ENCODE results near the gene CA4. TPM values are rescaled to one million over a fixed set of nuclear protein-coding genes. Genes with fewer than 3 reads are reported as not detected.

The CA4 gene
- polyA plus RNA-seq, 2 of the 4 experiments (the other 2 are of a cell fraction): 0.06 TPM; not detected in 1

GRCh38 chr17:60168654-60169053, 18.9 kb downstream of the CA4 start:
- Histone ChIP-seq H3K27ac (0 out of 6 replicates have a peak overlapping the region, but pooled peaks of 1 of the 2 experiments have one; percentile 9), H3K4me2 (no peak overlapping the region), H3K4me1 (peaks cover 33% of the 10 kb centered on the region), H3K4me3 (no peak overlapping the region), H3K9me3 (no peaks in the 10 kb centered on the region)
- 60% methylated on average over 7 of the region's 7 CpGs for whole genome bisulfite sequencing (ENCODE audit: missing lambda C conversion rate)
- DNase-seq (ENCODE audit: low read depth in 1 of 2, low spot score in 1 of 2): no peak
- POLR2A ChIA-PET: no interaction called here
- no peak for FAIRE-seq
- CTCF ChIA-PET: interaction anchor here (0.9 to 5.6 kb wide), 2 partner anchors 26 to 29 kb away, joined by 4 to 35 read pairs; no protein-coding TSS in a partner anchor
- TF ChIP-seq POLR2AphosphoS2 (conservative IDR thresholded peaks at IDR 0.05; ENCODE audit: low read length) (no peak), RFX5 (IDR thresholded peaks at IDR 0.05) (no peak), GATA3 (IDR thresholded peaks at IDR 0.05; ENCODE audit: borderline replicate concordance) (no peak), ZNF302 (CRISPR knock-in tag; IDR thresholded peaks at IDR 0.05) (no peak), MAZ (IDR thresholded peaks at IDR 0.05; ENCODE audit: borderline replicate concordance, low read depth, low read length) (no peak), PBX3 (IDR thresholded peaks at IDR 0.05) (no peak), BCL3 (IDR thresholded peaks at IDR 0.05) (no peak), ZC3H11A (IDR thresholded peaks at IDR 0.05) (no peak), MAFK (IDR thresholded peaks at IDR 0.05; ENCODE audit: partially characterized antibody) (no peak), EP300 (IDR thresholded peaks at IDR 0.05) (no peak), HOXB5 (CRISPR knock-in tag; IDR thresholded peaks at IDR 0.05) (no peak), REST (IDR thresholded peaks at IDR 0.05) (no peak), ZSCAN20 (CRISPR knock-in tag; IDR thresholded peaks at IDR 0.05) (no peak), TFCP2L1 (CRISPR knock-in tag; IDR thresholded peaks at IDR 0.05) (no peak), RCOR1 (IDR thresholded peaks at IDR 0.05; ENCODE audit: low read depth, low read length) (no peak), HMGXB4 (CRISPR knock-in tag; IDR thresholded peaks at IDR 0.05; ENCODE audit: borderline replicate concordance) (no peak)
- ATAC-seq: no peak

- Histone ChIP-seq H3K4me1 (peaks cover 33% of the 10 kb centered on the region), H3K4me2 (peak overlapping the region; percentile 8; the same call in 2 of the 3 replicates), H3K27ac (peak overlapping the region in 1 of 2 experiments; percentile 25; a peak in 1 of 6 replicates), H3K4me3 (no peak overlapping the region), H3K9me3 (no peaks in the 10 kb centered on the region)
- DNase-seq (ENCODE audit: low read depth in 1 of 2, low spot score in 1 of 2): no peak
- no peak for ATAC-seq
- POLR2A ChIA-PET: no interaction called here
- 86% methylated on average over 10 of the region's 10 CpGs for WGBS (ENCODE audit: missing lambda C conversion rate)
- no peak for FAIRE-seq
- CTCF ChIA-PET: interaction anchor here (0.6 to 5.6 kb wide), 7 partner anchors 9 to 416 kb away, joined by 3 to 35 read pairs (median 4); no protein-coding TSS in a partner anchor
- TF ChIP-seq RNF2 (IDR thresholded peaks at IDR 0.05; ENCODE audit: borderline replicate concordance, low read depth) (no peak), CEBPB (IDR thresholded peaks at IDR 0.05) (0 out of 4 replicates have a peak, but pooled peaks of 1 of the 2 experiments have one; percentile 27)
Observed at GRCh38 chr17:60169921-60170817, 20.4 kb downstream of the CA4 start.
